VCaP (cell line): ENCODE results near the gene ZFAND3.
A peak's percentile ranks its signal among the peaks of the same experiment; 100 is the strongest.

ENCODE experiments used
- H3K27ac ChIP-seq: fragments of 450-650 bp; 2 replicates; pipeline ENCODE4 v1.5.1; 2017
- CTCF ChIP-seq: fragments of 450-650 bp; conservative IDR thresholded peaks from 2 replicates; pipeline ENCODE4 v1.5.1; 2017; ENCODE audit warnings: mild to moderate bottlenecking, moderate library complexity

ZFAND3 gene

GRCh38 chr6:38078671-38079070 lies 259.1 kb downstream of the ZFAND3 start:
- TF ChIP-seq CTCF: no peak
- H3K27ac ChIP-seq: peak overlapping the region; percentile 47

GRCh38 chr6:38079107-38079506 lies 259.6 kb downstream of the ZFAND3 start:
- TF ChIP-seq CTCF: no peak
- H3K27ac ChIP-seq: peak overlapping the region; percentile 47

GRCh38 chr6:38079537-38079936 lies 260.0 kb downstream of the ZFAND3 start:
- no peak for TF ChIP-seq CTCF
- peak overlapping the region; percentile 47 for H3K27ac ChIP-seq

GRCh38 chr6:38080360-38080759 lies 260.8 kb downstream of the ZFAND3 start:
- H3K27ac ChIP-seq: peak overlapping the region; percentile 34; the same call in 1 of the 2 replicates
- no peak for TF ChIP-seq CTCF

GRCh38 chr6:38080889-38081288 lies 261.4 kb downstream of the ZFAND3 start:
- TF ChIP-seq CTCF: no peak

GRCh38 chr6:38085031-38085430 lies 265.5 kb downstream of the ZFAND3 start:
- no peak for TF ChIP-seq CTCF
- H3K27ac ChIP-seq: no peak overlapping the region

More at GRCh38 chr6:38080889-38081288, 261.4 kb downstream of the ZFAND3 start:
- peak overlapping the region; percentile 34; the same call in 1 of the 2 replicates for H3K27ac ChIP-seq

GRCh38 chr6:38086346-38086745 lies 266.8 kb downstream of the ZFAND3 start:
- TF ChIP-seq CTCF: no peak
- H3K27ac ChIP-seq: no peak overlapping the region
